Stimulated activated naive B cell treated with anti-CD40 and anti-IgM and Interleukin-4, amounts not matched to agents 10 μg/mL and 1 μg/mL and 100 μg/mL, for 72 hours (primary cell): ENCODE results near the gene FRMD6.
A peak's percentile ranks its signal among the peaks of the same experiment; 100 is the strongest.

ENCODE experiments used
- ATAC-seq, 2 donors: fragments of 150-1000 bp; cut with Tn5 transposase; replicated peaks; 2 replicates each; pipeline ENCODE4 v1.10.0; 2021; ENCODE audit warnings: moderate library complexity in 1 of 2
- DNase-seq: peaks from one replicate; pipeline ENCODE4 v3.0.0; 2021
- H3K27ac Mint-ChIP-seq: one replicate; pipeline ENCODE4 v1.8.0; 2022; ENCODE audit warnings: mild to moderate bottlenecking, mixed read lengths
- H3K27me3 Mint-ChIP-seq, 2 donors: one replicate each; pipeline ENCODE4 v1.8.0; 2022; ENCODE audit warnings: mixed read lengths in 2 of 2
- H3K36me3 Mint-ChIP-seq, 2 donors: one replicate each; pipeline ENCODE4 v1.8.0; 2022; ENCODE audit warnings: mixed read lengths in 2 of 2, mild to moderate bottlenecking in 1 of 2
- H3K4me1 Mint-ChIP-seq, 2 donors: one replicate each; pipeline ENCODE4 v1.8.0; 2022; ENCODE audit warnings: mixed read lengths in 2 of 2, mild to moderate bottlenecking in 1 of 2
- H3K4me3 Mint-ChIP-seq, 2 donors: one replicate each; pipeline ENCODE4 v1.8.0; 2022; ENCODE audit warnings: mild to moderate bottlenecking in 2 of 2, mixed read lengths in 2 of 2, moderate library complexity in 1 of 2
- H3K9me3 Mint-ChIP-seq, 2 donors: one replicate each; pipeline ENCODE4 v1.8.0; 2022; ENCODE audit warnings: mixed read lengths in 2 of 2, mild to moderate bottlenecking in 1 of 2

FRMD6 gene

DNA sequence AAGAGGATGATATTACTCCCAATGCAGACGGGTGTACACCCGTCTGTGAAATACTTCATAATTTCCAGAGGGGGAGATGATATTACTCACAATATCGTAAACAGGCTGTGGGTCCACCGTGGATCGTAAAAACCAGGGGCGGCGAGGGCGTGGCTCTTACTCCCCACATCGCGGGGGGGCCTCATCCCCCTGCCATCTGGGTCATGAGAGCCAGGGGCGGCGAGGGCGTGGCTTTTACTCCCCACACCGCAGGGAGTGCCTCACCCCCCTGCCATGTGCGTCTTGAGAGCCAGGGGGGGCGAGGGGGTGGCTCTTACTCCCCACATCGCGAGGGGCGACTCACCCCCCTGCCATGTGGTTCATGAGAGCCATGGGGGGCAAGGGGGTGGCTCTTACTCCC lies 122.5 kb downstream of the FRMD6 start:
- Mint-ChIP-seq H3K9me3 (no peaks in the 10 kb centered on the region), H3K27me3 (peaks cover 17 to 26% of the 10 kb centered on the region in 2 donors), H3K27ac (no peak overlapping the region), H3K36me3 (no peaks in the 10 kb centered on the region), H3K4me3 (no peak overlapping the region), H3K4me1 (peaks cover 3 to 6% of the 10 kb centered on the region in 2 donors)
- no peak for ATAC-seq
- DNase-seq: no peak

DNA sequence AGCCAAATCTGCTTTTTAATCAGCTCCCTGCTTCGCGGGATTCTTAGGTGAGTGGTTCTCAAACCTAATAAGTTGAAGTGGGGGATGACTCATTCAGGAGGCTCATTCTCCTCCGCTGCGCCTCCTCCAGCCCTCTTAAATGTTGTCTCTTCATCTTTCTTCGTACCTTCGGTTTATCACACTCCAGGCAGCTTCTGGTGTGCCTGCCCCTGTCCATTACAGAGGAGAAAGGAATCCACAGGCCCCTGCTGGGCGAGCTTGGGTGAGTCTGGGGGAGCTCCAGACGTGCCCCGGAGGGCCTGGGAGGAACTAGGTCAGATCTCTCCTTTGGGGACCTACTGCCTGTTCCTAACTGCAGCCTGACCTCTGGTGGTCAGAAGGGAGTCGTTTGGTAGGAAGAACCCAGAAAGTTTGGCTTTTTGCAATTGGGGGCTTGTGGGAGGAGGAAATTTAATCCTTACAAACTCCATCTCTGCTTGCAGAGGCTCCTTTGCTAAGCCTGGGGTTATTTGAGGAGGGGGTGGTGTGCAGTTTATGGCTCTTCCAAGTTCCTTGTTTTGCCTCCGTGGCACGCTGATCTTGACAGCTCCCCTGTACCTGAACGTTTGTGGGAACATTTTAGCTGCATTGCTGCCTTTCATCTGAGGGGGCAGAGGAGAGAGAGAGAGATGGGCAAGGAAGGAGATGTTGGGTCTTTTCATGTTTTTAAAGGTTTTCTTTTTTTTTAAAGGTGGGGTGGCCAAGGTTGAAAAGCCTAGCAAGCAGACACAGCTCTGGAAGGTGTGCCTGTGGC lies 124.6 kb downstream of the FRMD6 start:
- Mint-ChIP-seq H3K27me3 (peaks cover 17 to 18% of the 10 kb centered on the region in 2 donors), H3K36me3 (no peaks in the 10 kb centered on the region), H3K27ac (no peak overlapping the region), H3K9me3 (no peaks in the 10 kb centered on the region), H3K4me1 (peaks cover 9 to 13% of the 10 kb centered on the region in 2 donors), H3K4me3 (no peak overlapping the region)
- DNase-seq: peak; percentile 29
- ATAC-seq: peak; percentile 78 to 80

DNA sequence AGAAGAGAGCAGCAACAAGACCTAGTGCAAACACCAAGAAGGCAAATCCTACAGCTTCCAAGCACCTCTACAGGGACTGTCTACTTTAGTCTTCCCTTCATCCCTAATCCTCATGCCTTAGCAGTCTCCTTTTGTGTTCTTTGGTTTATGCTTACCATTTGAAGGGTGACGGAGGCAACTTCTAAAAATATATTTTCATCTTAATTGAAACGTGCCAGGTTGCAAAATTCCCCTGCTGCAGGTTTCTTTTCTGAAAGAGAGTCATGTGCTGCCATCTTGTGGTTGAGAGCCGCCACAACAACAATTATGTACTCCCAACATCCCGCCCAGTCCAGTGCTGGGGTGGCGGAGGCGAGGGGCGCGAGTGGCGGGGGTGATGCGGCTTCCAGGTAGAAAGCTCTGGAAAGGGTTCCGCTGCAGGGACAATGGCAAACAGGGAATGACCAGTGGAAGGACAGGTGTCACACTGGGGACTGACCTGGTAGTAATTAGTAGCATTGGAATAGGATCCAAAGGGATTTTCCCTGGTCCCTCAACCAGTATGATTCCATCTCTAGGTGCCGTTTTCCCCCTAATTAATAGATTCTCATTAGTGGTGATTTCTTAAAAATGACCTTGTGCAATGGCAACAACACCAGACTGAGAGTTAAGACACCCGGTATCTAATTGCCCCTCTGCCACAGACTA lies 128.4 kb downstream of the FRMD6 start:
- H3K27ac Mint-ChIP-seq: peak overlapping the region; percentile 6
- H3K4me1 Mint-ChIP-seq: peaks cover 9 to 13% of the 10 kb centered on the region in 2 donors
- peaks cover 0 to under 1% of the 10 kb centered on the region in 2 donors for H3K9me3 Mint-ChIP-seq
- ATAC-seq: peak; percentile 73 to 76
- DNase-seq: peak; percentile 57
- H3K27me3 Mint-ChIP-seq: peaks cover 20% of the 10 kb centered on the region in 2 donors
- peak overlapping the region; percentile 18 to 58 for H3K4me3 Mint-ChIP-seq
- no peaks in the 10 kb centered on the region for H3K36me3 Mint-ChIP-seq
